DMS53 treated with DMSO at 0.1 percent for 48 hours (cell line): ENCODE results near the gene PPP1R11.
"Not testable (repeated sequence)": the region's sequence is repeated elsewhere in the genome, so short reads cannot be mapped to it uniquely, and the experiment has no call there.

Source experiments
- DNase-seq: peaks from one replicate; lab custom pipeline; 2025; ENCODE audit not compliant: unreplicated experiment; lab: John Stamatoyannopoulos, UW

The PPP1R11 gene

GRCh38 chr6:30093951-30094661, 27.1 kb downstream of the PPP1R11 start:
- DNase-seq: no peak

- DNase-seq: no peak
These were observed 29.8 kb downstream of the PPP1R11 start for GRCh38 chr6:30096829-30097228.

- DNase-seq: no peak
These were observed 31.1 kb downstream of the PPP1R11 start for GRCh38 chr6:30097902-30098768.

- no peak for DNase-seq
These were observed 33.2 kb downstream of the PPP1R11 start for GRCh38 chr6:30100154-30100553.

- DNase-seq: peak; percentile 50
These were observed 33.8 kb downstream of the PPP1R11 start for GRCh38 chr6:30100585-30101443.

- DNase-seq: peak; percentile 89
These were observed 34.7 kb downstream of the PPP1R11 start for GRCh38 chr6:30101444-30102413.

- DNase-seq: no peak
These were observed 35.5 kb downstream of the PPP1R11 start for GRCh38 chr6:30102414-30102969.

- peak; percentile 73 for DNase-seq
These were observed 36.2 kb downstream of the PPP1R11 start for GRCh38 chr6:30102970-30103871.

- no peak for DNase-seq
These were observed 36.8 kb downstream of the PPP1R11 start for GRCh38 chr6:30103872-30104179.

GRCh38 chr6:30104661-30105060, 37.7 kb downstream of the PPP1R11 start:
- no peak for DNase-seq

GRCh38 chr6:30111266-30111856, 44.4 kb downstream of the PPP1R11 start:
- DNase-seq: no peak

GRCh38 chr6:30112402-30112994, 45.5 kb downstream of the PPP1R11 start:
- no peak for DNase-seq

- no peak for DNase-seq
These were observed 46.2 kb downstream of the PPP1R11 start, which contains the start of gene TRIM31 for GRCh38 chr6:30113003-30113759. TRIM31 (minus strand) TSS chr6:30113090; CDS start chr6:30112805, 285 bp downstream.

GRCh38 chr6:30113841-30114240, 46.8 kb downstream of the PPP1R11 start:
- DNase-seq: no peak

GRCh38 chr6:30116724-30117123, 49.7 kb downstream of the PPP1R11 start:
- DNase-seq: no peak

GRCh38 chr6:30118691-30119090, 51.7 kb downstream of the PPP1R11 start:
- DNase-seq: not testable (repeated sequence)
